ENCODE data around the gene DLG3. TPM values are rescaled to one million over a fixed set of nuclear protein-coding genes. Genes with fewer than 3 reads are reported as not detected.

DLG3 gene
- total RNA-seq, 2 experiments from 2014 or later, result 6.6 to 9.0 TPM

DNA sequence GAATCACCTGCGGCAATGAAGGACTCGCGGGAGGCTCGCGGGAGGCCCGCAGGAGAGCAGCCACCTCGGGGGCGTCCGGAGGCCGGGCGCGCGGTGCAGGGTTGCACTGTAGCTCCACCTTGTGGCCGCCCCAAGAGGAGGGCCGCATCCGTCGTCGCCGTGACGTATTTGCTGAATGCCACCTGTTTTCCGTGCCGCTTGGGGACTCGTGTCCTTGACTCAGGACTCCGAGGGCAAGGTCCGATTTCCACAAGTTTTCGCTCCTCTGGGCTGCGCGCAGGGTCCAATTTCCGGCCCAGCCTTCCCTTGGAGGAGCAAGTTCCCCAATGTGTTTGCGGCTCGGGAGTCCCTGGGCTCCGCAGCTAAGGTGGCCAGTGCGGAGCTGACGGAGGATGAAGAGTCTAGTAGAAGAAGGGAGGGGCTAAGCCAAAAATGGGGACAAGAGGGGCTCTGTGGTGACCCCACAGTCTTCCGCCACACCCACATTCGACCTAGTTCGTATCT, 10.7 kb upstream of the DLG3 start:
- peak overlapping the region; percentile 13 to 51 for H3K27ac ChIP-seq (ENCODE audit: low read depth in 1 of 2, low read length in 2 of 2)
- H3K4me3 Mint-ChIP-seq, result peak overlapping the region; percentile 95
- H3K36me3 ChIP-seq (ENCODE audit: insufficient read depth, low read length), result no peaks in the 10 kb centered on the region
- intact Hi-C loops (cut with DNase I, micrococcal nuclease), result loop anchor here (1.0 to 10.0 kb wide), 9 partner anchors 17 to 899 kb away; partner anchors contain the start of genes IGBP1 (in 1 of the 2), KIF4A (in 1 of the 2), PDZD11 (in 1 of the 2) and RAB41 (in 1 of the 2)
- ChIA-PET POLR2A (interaction anchor here (1.0 to 2.7 kb wide), 3 partner anchors 11 to 749 kb away, joined by 3 to 10 read pairs (median 4); partner anchors contain the start of gene DLG3), CTCF (interaction anchor here (0.5 to 3.0 kb wide), 8 partner anchors 9 to 748 kb away, joined by 3 to 7 read pairs (median 3); partner anchors contain the start of gene GDPD2)
- H3K27ac Mint-ChIP-seq, result peak overlapping the region; percentile 93
- peak; percentile 58 to 88 (median 68) for DNase-seq
- H3K4me3 ChIP-seq (ENCODE audit: low read length), result peak overlapping the region; percentile 65
- no peaks in the 10 kb centered on the region for H3K27me3 ChIP-seq (ENCODE audit: control insufficient read depth in 1 of 2, insufficient read depth in 2 of 2, low read length in 2 of 2)
- peak; percentile 81 for ATAC-seq (ENCODE audit: poor library complexity)
- TF ChIP-seq, protein P1, sequence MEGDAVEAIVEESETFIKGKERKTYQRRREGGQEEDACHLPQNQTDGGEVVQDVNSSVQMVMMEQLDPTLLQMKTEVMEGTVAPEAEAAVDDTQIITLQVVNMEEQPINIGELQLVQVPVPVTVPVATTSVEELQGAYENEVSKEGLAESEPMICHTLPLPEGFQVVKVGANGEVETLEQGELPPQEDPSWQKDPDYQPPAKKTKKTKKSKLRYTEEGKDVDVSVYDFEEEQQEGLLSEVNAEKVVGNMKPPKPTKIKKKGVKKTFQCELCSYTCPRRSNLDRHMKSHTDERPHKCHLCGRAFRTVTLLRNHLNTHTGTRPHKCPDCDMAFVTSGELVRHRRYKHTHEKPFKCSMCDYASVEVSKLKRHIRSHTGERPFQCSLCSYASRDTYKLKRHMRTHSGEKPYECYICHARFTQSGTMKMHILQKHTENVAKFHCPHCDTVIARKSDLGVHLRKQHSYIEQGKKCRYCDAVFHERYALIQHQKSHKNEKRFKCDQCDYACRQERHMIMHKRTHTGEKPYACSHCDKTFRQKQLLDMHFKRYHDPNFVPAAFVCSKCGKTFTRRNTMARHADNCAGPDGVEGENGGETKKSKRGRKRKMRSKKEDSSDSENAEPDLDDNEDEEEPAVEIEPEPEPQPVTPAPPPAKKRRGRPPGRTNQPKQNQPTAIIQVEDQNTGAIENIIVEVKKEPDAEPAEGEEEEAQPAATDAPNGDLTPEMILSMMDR (IDR thresholded peaks at IDR 0.05), result peak; percentile 69
- H3K27me3 Mint-ChIP-seq, result peaks cover 15% of the 10 kb centered on the region
- H3K9me3 Mint-ChIP-seq, result no peaks in the 10 kb centered on the region
- peaks cover 19% of the 10 kb centered on the region for H3K4me1 Mint-ChIP-seq (ENCODE audit: low read depth)
- no peaks in the 10 kb centered on the region for H3K9me3 ChIP-seq (ENCODE audit: control insufficient read depth in 1 of 2, insufficient read depth in 1 of 2, low read length in 2 of 2)
- peaks cover 20% of the 10 kb centered on the region for H3K4me1 ChIP-seq (ENCODE audit: insufficient read depth, low read length)
- H3K36me3 Mint-ChIP-seq (ENCODE audit: low read depth), result no peaks in the 10 kb centered on the region

GRCh38 chrX:70434352-70434866, 10.2 kb upstream of the DLG3 start:
- Histone ChIP-seq H3K4me3 (ENCODE audit: low read length) (peak overlapping the region; percentile 65), H3K4me1 (ENCODE audit: insufficient read depth, low read length) (peaks cover 24% of the 10 kb centered on the region), H3K36me3 (ENCODE audit: insufficient read depth, low read length) (no peaks in the 10 kb centered on the region), H3K9me3 (ENCODE audit: control insufficient read depth in 1 of 2, insufficient read depth in 1 of 2, low read length in 2 of 2) (no peaks in the 10 kb centered on the region), H3K27me3 (ENCODE audit: control insufficient read depth in 1 of 2, insufficient read depth in 2 of 2, low read length in 2 of 2) (no peaks in the 10 kb centered on the region), H3K27ac (ENCODE audit: low read depth in 1 of 2, low read length in 2 of 2) (peak overlapping the region in 1 of 2 donors; percentile 51)
- DNase-seq (peak in 12 of 14 experiments; percentile 21 to 79 (median 49)), ATAC-seq (ENCODE audit: poor library complexity) (peak; percentile 40)
- intact Hi-C loops (cut with DNase I, micrococcal nuclease), result loop anchor here (1.0 to 10.0 kb wide), 7 partner anchors 16 to 900 kb away; partner anchors contain the start of genes IGBP1 (in 1 of the 2), KIF4A (in 1 of the 2), PDZD11 (in 1 of the 2) and RAB41 (in 1 of the 2)
- CTCF ChIA-PET, result interaction anchor here (0.5 to 3.0 kb wide), 8 partner anchors 8 to 747 kb away, joined by 3 to 7 read pairs (median 4); partner anchors contain the start of gene GDPD2
- peaks cover 19% of the 10 kb centered on the region for H3K4me1 Mint-ChIP-seq (ENCODE audit: low read depth)
- no peaks in the 10 kb centered on the region for H3K36me3 Mint-ChIP-seq (ENCODE audit: low read depth)
- H3K9me3 Mint-ChIP-seq, result no peaks in the 10 kb centered on the region
- peak overlapping the region; percentile 95 for H3K4me3 Mint-ChIP-seq
- POLR2A ChIA-PET, result interaction anchor here (1.0 to 2.7 kb wide), 3 partner anchors 36 to 748 kb away, joined by 3 to 10 read pairs (median 9); partner anchors contain the start of gene IGBP1
- TF ChIP-seq, protein P1 (IDR thresholded peaks at IDR 0.05), result no peak
- H3K27ac Mint-ChIP-seq, result peak overlapping the region; percentile 93
- H3K27me3 Mint-ChIP-seq, result peaks cover 18% of the 10 kb centered on the region

- POLR2A ChIA-PET, result interaction anchor here (1.1 to 2.7 kb wide), 3 partner anchors 36 to 302 kb away, joined by 3 to 10 read pairs (median 9); partner anchors contain the start of genes IGBP1, KIF4A and PDZD11
Measured at GRCh38 chrX:70434914-70435586, 9.6 kb upstream of the DLG3 start.

More at GRCh38 chrX:70434914-70435586, 9.6 kb upstream of the DLG3 start:
- TF ChIP-seq, protein P1 (IDR thresholded peaks at IDR 0.05), result no peak
- intact Hi-C loops (cut with DNase I, micrococcal nuclease), result loop anchor here (1.0 to 10.0 kb wide), 7 partner anchors 16 to 900 kb away; partner anchors contain the start of genes IGBP1 (in 1 of the 2), KIF4A (in 1 of the 2), PDZD11 (in 1 of the 2) and RAB41 (in 1 of the 2)
- no peak overlapping the region for H3K27ac ChIP-seq (ENCODE audit: low read depth in 1 of 2, low read length in 2 of 2)
- no peaks in the 10 kb centered on the region for H3K9me3 ChIP-seq (ENCODE audit: control insufficient read depth in 1 of 2, insufficient read depth in 1 of 2, low read length in 2 of 2)
- no peaks in the 10 kb centered on the region for H3K9me3 Mint-ChIP-seq
- peak; percentile 21 for ATAC-seq (ENCODE audit: poor library complexity)
- H3K36me3 Mint-ChIP-seq (ENCODE audit: low read depth), result no peaks in the 10 kb centered on the region
- H3K4me3 ChIP-seq (ENCODE audit: low read length), result peak overlapping the region; percentile 65
- H3K4me1 Mint-ChIP-seq (ENCODE audit: low read depth), result peaks cover 19% of the 10 kb centered on the region
- H3K27me3 Mint-ChIP-seq, result peaks cover 21% of the 10 kb centered on the region
- no peaks in the 10 kb centered on the region for H3K27me3 ChIP-seq (ENCODE audit: control insufficient read depth in 1 of 2, insufficient read depth in 2 of 2, low read length in 2 of 2)
- DNase-seq, result peak in 3 of 14 experiments; percentile 22 to 53 (median 34)
- H3K27ac Mint-ChIP-seq, result peak overlapping the region; percentile 82
- peak overlapping the region; percentile 95 for H3K4me3 Mint-ChIP-seq
- H3K4me1 ChIP-seq (ENCODE audit: insufficient read depth, low read length), result peaks cover 24% of the 10 kb centered on the region
- H3K36me3 ChIP-seq (ENCODE audit: insufficient read depth, low read length), result no peaks in the 10 kb centered on the region
- CTCF ChIA-PET, result interaction anchor here (1.1 to 3.0 kb wide), 2 partner anchors 12 to 17 kb away, joined by 6 to 7 read pairs; partner anchors contain the start of gene GDPD2
